ENCODE results near the gene ANGPTL1.

GRCh38 chr1:178881950-178882349 is 11.1 kb upstream of the ANGPTL1 start:
- TF ChIP-seq CTCF (IDR thresholded peaks at IDR 0.05) = no peak
- no peak for TF ChIP-seq EZH2 (IDR thresholded peaks at IDR 0.05)

Data from neural progenitor cell (in vitro differentiated cells).